Suppressor macrophage treated with lipopolysaccharide for 4 hours (primary cell): ENCODE measurements around the gene TC2N.
"Not testable (repeated sequence)": the region's sequence is repeated elsewhere in the genome, so short reads cannot be mapped to it uniquely, and the experiment has no call there.

Experiments
- DNase-seq: peaks from one replicate; pipeline ENCODE4 v3.0.0-alpha.2; 2020

TC2N gene

DNA sequence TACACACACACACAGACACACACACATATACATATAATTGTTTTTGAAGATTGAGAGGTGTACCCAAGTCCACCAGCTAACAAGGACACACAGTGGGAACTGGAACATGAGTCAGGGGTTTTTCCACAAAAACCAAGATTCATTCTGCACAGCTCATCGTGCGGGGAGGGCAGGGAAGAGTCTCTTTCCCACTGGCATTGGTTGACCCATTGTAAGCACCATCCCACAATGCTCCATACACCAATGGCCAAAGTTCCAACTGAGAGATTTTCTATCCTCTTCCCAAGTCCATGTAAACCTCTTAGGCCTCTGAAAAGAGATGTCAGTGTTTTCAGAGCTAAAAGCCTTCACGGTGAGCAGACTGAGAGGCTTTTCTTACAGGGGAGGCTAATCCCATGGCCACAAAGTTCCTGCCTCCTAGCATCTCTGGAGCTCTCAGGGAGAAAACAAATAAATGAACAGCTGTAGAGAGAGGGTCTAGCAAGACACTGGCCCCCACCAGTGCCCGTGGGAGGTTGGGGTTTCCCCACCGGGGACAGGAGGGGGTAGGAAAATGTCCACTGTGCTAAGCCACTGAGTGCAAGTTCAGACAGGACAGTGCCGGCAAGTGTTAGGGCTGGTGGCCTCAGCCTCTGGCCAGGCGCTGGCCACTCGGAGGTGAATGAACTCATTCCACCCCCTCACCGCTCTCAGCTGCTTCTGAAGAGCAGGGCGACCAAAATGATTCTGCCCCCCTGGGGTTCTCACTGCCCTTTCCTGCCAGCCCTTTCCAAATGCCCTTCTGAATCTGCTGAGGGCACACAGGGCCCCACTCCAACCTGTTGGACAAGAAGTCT lies 21.5 kb upstream of the TC2N start:
- no peak for DNase-seq

DNA sequence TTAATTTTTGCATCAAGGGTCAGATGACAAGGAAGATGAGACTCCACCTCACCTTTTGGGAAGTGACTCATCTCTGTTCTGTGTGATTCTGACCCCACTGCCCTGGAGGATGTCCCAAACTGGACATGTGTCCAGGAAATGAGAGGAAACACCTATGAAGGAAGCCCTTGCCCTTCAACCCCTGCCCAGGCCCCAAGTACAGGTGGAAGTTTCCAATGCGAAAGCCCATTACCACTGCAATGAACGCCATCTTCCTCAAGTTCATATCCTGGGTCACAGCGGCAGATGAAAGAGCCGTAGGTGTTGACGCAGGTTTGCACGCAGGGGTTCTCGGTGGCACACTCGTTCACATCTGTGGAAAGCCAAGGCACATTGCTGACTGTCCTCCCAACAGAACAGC lies 19.6 kb upstream of the TC2N start:
- no peak for DNase-seq

DNA sequence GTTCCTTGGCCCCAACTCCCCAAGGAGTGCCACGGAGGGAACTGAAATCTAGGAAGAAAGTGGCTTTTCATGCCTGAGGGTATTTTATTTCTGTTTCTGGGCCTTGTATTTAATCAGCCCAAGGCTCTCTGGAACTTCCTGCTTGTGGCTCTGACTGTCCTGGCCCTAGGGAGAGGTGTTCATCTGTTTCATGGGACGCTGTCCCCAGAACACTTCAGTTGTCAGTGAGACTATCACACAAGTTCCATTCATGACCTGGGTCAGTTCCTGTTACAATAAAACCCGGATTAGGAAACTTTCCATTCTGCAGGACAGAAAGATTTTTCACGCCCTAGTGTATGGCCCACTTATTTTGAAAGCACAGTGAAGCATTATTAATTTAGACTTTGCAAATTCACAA lies 18.5 kb upstream of the TC2N start:
- no peak for DNase-seq

DNA sequence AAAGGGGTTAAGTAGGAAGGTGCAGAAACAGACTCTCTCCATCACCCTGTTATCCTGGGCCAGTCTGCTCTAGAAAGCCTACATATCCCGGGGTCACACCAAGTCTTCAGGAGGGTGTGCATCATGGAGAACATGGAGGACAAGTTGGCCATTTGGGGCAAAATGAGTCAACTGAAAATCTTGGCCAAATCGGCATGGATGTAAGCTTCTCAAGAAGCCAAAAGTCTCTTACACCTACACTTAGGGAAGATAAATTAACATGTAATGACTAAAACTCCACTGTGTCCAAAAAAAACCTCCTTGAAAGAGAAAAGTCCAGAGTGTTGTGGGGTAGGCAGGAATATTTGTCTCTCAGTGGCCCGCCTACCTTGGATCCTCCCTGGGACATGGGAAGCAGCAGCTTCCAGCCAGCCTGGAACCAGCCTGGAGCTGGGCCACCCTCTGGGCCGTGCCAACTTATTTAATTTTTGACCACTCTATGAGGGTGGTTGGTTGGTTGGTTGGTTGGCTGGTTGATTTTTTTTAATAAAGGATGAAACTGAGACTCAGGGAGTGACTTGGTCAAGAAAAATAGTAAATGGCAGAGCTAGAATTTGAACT lies 17.9 kb upstream of the TC2N start:
- DNase-seq, result no peak

DNA sequence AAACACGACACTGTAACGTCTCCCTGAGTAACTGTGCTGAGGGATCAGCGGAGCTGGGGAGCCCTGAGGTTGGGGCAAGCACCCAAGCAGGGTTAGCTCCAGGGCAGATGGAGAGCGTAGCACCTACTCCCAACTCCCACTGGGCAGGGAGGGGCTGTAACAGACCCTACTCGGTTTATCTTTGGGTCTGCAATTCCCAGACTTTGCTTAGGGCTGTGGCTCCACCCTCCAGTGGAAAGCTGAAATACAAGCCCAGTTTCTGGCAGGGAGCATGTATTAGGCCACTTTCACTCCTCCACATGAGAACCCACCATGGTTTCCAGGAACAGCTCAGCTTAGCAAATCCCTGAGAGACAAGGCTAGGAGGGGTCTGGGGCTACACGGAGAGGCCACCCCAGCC lies 17.3 kb upstream of the TC2N start:
- DNase-seq, result no peak

DNA sequence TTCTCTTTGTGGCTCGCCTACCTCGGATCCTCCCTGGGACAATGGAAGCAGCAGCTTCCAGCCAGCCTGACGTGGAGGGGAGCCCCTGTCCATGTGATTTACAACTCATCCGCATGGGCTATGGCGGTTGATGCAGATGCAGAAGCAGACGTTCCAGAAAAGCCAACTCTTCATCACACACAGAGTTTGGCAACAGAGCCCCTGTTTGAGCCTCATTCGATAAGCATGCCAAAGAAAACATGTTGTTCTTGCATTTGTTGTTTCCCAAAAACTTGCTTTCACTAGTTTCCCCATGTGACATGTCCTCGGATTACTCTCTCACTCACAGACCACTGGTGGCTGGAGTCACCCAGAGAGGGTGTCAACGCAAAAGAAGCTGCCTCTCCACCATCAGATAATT lies 16.4 kb upstream of the TC2N start:
- DNase-seq, result no peak

DNA sequence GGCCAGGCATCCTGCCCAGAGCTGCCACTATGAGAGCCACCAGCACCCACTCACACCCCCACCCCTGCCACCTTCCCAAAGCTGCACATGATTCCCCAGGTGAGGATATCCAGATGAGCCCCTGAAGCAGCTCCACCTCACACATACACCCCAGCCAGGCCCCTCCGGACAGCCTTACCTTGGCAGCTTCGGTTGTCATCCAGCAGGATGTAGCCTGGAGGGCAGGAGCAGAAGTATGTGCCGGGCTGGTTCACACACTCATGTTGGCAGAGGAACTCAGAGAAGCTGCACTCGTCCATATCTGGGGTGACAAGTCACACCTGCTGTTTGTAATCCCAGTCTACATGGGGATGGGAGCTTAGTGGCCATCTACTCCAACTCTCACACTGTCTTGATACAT lies 15.4 kb upstream of the TC2N start:
- no peak for DNase-seq

DNA sequence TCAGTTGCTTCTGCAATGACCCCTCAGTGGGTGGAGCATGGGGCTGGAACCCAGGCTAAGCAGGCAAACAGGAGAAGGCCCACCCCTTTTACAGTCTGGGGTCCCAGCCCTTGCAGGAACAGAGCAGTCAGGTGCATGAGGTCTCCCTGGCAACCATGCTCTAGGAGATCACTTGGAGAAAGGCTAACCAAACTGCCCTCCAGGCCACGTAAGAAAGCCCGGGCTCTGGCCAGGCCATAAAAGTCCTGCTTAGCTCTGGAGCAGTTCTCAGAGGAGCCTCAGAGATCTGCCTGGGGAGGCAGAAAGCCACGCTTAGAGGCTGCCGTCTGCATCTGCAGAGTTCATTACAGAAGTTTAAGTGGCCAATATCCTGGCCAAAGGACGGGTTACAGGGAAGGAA lies 15.0 kb upstream of the TC2N start:
- no peak for DNase-seq

DNA sequence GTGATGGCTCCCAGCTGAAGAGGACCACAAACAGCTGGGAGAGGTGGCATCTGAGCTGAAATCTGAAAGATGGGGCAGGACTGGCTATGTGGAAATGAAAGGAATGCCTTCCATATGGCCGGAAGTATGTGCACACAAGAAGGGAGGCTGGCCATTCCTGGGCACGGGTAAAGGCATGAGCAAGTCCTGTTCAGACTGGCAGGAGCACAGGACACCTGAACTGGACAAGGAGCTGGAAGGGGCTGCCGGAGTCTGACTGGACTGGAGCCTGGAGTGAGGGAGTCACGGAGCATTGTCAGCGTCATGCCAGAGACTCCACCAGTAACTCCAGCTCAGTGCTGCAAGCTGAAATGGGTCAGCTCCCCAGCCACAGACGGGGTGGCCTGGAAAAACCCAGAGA lies 11.9 kb upstream of the TC2N start:
- no peak for DNase-seq

DNA sequence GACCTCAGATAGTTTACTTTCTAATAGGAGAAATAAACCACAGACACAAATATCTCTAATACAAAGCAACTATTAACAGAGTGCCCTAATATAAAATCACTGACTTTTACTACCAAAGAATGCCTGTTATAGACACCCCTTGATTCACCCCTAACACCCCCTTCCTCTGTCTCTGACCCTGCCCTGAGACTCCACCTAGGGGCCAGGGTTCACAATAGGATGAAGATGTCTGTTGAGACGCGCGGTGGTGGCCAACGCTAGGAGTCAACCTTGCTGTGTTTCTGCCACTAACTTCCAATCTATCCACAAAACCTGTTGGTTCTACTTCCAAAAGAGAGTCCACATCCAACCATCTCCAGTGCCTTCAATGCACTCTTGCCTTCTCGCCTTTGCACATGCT lies 10.9 kb upstream of the TC2N start:
- DNase-seq, result no peak

DNA sequence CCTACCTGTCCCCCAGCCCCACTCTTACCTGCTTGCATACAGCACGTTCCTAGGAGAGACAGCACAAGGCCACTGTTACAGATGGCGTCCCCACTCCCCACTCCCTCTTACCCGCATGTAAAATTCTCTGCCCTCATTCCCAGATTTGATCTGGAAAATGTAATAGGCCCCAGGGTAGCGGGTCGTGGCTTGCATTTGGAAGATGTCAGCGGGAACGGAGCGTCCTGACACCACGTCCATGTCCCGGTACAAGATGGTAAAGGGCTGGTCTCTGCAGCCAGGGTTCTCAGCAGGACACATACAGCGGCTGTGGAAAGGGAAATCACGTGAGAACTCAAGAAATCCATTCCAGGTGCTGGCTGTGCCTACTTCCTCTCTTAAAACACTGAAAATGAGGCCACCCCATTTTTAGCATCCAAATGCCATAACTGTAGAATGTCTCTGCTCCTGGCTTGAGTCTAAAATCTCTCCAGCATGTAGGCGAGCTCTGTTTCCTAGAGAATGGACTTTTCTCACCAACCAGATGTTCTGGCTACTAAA lies 10.1 kb upstream of the TC2N start:
- no peak for DNase-seq

DNA sequence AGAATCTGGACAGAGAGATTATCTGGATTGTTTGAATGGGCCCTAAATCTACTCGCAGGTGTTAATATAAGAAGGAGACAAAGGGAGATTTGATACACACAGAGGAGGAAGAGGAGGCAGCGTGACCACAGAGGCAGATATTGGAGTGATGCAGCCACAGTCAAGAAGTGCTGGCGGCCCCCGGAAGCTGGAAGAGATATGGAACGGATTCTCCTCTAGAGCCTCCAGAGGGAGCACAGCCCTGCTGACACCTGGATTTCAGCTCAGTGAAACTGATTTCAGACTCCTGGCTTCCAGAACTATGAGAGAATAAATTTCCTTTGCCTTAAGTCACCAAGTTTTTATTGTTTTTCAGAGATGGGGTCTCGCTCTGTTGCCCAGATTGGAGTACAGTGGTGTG lies 9.2 kb upstream of the TC2N start:
- DNase-seq, result no peak

DNA sequence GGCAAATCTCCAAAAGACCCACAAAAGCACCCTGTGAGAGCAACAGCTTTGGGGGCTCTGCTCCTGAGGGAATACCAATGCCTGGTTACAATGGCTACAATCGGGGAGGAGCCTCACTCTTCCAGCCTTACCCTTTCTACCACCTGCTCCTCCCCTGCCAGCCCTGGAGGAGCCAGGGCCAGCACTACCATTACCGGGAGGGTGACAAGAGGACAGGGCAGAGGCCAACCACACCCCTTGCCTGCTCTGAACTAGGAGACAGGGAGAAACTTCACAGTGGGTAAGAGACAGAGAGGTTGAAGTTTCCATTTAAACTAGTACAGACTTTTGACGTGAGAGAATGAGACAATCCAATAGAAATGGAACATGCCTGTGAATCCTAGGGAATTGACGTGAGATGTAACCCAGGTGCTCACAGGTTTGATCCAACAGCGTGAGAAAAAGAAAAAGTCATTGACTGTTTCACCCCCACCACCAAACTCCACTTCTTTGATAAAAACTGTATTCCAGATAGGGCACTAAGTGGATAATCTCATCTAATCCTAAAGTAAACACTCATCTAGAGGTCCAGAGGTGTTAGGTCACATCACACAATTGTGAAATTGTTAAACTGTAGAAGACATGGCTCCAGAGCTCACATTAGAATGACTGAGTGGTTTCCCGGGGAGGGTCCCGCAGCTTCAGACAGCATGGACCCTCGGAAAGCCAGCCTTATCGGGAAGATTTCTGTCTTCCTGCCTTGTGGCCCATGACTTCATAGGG lies 8.4 kb upstream of the TC2N start:
- no peak for DNase-seq

DNA sequence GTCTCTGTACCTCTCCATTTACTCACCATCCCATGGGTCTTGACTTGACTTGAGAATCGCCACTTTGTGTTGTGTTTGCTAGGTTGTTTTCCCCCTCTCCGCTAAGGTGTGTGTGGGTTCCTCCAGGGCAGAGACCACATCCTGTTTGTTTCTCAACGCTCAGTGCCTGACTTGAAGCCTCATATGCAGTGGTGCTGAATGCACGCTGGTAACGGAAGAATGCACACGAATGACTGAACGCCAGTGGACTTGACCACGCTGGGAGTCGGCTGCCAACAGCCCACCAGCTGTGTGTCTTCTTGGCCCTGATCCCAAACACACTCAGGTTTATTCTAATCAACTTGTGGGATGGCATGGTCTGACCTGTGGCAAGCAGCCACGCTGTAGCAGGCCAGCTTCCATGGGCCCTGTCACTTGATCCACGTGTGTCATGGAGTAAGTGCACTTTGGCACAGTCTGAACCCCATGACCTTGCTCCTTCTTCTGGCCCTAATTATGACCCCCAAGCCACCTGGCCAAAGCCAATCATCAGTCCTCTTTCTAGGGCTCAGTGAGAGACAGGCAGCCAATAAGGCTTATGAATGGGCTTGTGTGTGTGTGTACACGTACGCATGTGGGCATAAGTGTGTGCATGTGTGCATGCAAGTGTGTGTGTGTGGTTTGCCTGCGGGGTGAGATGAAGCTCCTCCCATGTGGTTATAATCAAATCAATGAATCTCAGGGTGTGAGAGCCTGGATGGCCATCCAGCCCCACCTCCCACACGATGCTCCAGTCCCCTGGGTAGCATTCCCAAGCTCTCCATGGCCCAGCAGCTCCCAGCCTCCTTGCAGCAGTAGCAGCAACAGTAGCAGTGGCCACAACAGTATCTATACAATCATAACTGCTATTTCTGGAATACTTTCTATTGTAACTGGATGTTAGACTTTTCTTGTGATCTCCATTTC lies 6.4 kb upstream of the TC2N start:
- no peak for DNase-seq

DNA sequence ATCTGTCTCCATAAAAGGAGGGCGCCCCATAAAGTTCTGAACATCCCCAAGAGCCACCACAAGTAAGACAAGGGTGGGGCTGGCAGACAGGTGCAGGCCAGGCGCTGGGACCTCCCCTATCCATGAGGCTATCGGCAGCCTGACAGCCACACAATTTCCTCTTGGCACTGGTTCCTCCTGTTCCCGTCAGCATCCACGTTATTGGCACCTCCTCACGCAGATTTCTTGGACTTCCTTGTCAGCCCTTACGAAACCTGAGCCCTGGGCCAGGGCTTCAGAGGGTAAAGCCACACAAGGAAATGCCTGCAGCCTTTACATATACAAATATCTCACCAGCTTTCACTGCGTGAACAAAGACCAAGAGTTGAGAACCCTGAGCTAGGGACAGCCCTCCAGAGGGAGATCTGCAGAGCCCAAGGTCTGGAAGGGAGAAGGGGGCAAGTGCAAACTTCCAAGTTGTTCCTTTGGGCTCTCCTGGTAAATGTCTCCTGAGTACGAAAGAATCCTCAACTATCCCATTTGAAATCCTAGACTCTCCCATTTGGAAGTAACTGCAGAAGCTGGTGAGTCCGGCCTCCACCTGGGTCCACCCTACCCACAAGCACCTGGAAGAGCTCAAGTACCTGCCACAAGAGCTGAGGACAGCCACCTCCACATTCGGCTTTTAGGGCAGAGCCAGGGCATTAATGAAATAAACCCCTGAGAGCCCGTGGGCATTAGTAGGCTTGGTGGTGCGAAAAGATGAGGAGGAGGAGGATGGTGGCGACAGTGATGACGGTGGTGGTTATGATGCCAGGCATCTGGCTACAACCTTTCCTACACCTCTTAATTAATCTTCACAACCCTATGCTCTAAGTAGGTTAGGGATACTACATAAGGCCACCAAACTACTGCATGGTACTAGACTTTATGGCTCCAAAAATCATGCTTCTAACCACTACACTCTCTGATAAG lies 5.5 kb upstream of the TC2N start:
- peak; percentile 43 for DNase-seq

DNA sequence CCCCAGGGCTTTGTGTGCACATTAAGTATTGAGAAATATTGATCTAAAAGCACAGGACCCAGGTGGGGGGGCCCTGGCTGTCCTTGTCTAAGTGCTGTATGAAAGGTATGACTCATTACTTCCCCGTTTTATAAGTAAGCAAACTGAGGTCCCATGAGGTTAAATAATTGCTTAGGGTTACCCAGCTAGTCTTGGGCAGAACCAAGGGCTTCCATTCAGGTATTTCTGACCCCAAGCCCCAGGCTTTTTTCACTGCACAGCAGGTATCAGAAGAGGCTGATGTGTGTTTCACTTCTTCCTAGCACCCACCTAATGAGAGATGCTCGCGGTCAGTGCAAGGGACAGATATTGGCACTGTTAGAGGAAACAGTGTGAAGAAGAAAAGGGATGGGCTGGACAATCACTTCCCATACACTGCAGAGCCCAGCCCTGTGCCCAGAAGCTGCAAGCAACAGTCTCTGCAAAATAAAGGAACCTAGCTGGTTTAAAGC lies 4.7 kb upstream of the TC2N start:
- DNase-seq, result peak; percentile 17

DNA sequence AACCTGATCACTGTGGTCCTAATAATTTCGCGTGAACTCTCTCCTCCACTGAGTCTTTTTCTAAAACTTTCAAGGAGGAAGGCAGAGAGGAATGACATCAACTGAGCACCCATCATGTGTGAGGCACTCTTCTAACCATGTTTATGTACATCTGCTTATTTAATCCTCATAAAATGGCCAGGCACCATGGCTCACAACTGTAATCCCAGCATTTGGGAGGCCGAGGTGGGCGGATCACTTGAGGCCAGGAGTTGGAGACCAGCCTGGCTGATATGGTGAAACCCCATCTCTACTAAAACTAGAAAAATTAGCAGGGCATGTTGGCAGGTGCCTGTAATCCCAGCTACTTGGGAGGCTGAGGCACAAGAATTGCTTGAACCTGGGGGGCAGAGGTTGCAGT lies 4.1 kb upstream of the TC2N start:
- not testable (repeated sequence) for DNase-seq

DNA sequence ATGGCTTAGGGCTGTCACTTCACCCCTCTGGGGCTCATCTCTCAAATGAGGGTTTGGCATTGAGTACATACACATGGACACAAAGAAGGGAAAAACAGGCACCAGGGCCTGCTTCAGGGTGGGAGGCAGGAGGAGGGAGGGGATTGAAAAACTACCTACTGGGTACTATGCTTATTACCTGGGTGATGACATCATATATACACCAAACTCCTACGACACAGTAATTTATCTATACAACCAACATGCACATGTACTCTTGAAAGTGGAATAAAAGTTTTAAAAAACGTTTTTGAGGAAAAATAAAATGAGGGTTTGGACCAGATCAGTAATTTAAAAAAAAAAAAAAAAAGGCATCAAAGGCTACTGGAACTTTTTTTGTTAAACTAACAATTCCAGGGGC lies 3.6 kb upstream of the TC2N start:
- no peak for DNase-seq

DNA sequence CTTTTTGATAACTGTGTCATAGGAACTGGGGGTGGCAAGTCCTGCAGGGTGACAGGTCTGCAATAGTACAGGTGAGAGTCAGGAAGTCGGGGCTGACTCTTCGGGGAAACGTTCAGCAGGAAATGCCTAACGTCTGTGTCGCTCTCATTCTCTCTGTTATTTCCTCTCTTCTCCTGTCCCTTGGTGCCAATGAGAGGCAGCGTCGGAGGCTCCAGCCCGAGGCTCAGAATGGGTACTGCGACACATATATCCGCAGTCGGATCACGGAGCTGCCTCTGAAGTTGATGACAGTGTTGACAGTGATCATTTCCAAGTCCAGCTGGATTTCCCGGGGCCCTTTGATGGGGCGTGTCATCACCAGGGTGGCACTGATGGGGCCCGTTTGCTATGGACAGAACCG lies 2.7 kb upstream of the TC2N start:
- no peak for DNase-seq

DNA sequence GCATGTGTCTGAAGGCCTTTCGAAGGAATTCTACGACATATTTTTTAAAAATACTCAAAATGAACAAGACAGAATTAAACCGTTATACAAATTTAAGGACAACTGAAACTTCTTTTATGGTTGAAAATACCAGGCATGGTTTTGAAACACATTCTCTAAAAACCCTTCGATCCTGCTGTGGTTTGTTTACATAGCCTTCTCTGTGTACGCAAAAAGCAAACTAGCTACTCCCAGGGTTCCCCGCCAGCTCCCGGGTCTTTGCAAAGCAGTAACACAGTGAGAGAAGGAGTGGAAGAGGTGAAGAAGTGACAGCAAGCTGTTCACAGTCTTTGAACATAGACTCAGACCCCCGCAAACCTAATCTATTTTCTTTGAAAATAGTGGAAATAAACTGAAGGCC lies 2.2 kb upstream of the TC2N start:
- no peak for DNase-seq
